ENCODE measurements around the gene GNG11.

GNG11 gene

DNA sequence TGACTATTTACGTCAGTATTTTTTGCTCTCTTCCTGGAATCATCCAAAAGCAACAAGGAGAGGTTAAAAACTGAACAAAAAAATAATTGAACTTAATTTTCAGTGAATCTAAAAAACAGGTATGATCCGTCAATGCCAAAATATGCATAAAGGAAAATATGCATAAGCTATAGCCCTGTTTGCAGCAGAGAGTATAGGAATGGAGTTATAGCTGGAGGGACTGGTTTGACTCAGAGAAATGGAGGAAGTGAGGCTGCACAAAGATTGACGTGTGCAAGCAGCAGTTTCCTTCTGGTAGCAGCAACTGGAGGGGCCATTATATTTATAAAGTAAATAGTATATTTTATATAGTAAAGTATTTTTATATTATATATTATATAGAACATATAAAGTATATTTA lies 37.1 kb downstream of the GNG11 start:
- ChIA-PET CTCF (no interaction called here), POLR2A (no interaction called here)
- no peak for TF ChIP-seq ZNF549 (tag by site-specific recombination; IDR thresholded peaks at IDR 0.05)
- no peak for TF ChIP-seq PRDM1 (tag by site-specific recombination; IDR thresholded peaks at IDR 0.05)
- no peak for TF ChIP-seq ZNF114 (tag by site-specific recombination; IDR thresholded peaks at IDR 0.05)
- TF ChIP-seq KLF8 (tag by site-specific recombination; IDR thresholded peaks at IDR 0.05) = no peak
- TF ChIP-seq ZNF660 (tag by site-specific recombination; IDR thresholded peaks at IDR 0.05) = no peak
- TF ChIP-seq ZNF175 (tag by site-specific recombination; IDR thresholded peaks at IDR 0.05) = no peak
- TF ChIP-seq, protein P1, sequence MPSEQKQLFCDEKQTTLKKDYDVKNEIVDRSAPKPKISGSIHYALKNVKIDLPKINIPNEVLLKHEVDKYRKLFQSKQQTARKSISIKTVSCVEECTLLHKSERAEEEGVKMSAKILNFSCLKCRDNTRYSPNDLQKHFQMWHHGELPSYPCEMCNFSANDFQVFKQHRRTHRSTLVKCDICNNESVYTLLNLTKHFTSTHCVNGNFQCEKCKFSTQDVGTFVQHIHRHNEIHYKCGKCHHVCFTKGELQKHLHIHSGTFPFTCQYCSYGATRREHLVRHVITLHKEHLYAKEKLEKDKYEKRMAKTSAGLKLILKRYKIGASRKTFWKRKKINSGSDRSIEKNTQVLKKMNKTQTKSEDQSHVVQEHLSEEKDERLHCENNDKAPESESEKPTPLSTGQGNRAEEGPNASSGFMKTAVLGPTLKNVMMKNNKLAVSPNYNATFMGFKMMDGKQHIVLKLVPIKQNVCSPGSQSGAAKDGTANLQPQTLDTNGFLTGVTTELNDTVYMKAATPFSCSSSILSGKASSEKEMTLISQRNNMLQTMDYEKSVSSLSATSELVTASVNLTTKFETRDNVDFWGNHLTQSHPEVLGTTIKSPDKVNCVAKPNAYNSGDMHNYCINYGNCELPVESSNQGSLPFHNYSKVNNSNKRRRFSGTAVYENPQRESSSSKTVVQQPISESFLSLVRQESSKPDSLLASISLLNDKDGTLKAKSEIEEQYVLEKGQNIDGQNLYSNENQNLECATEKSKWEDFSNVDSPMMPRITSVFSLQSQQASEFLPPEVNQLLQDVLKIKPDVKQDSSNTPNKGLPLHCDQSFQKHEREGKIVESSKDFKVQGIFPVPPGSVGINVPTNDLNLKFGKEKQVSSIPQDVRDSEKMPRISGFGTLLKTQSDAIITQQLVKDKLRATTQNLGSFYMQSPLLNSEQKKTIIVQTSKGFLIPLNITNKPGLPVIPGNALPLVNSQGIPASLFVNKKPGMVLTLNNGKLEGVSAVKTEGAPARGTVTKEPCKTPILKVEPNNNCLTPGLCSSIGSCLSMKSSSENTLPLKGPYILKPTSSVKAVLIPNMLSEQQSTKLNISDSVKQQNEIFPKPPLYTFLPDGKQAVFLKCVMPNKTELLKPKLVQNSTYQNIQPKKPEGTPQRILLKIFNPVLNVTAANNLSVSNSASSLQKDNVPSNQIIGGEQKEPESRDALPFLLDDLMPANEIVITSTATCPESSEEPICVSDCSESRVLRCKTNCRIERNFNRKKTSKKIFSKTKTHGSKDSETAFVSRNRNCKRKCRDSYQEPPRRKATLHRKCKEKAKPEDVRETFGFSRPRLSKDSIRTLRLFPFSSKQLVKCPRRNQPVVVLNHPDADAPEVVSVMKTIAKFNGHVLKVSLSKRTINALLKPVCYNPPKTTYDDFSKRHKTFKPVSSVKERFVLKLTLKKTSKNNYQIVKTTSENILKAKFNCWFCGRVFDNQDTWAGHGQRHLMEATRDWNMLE (tag by site-specific recombination; conservative IDR thresholded peaks at IDR 0.05; ENCODE audit: low read depth) = no peak
- TF ChIP-seq ZNF221 (tag by site-specific recombination; IDR thresholded peaks at IDR 0.05; ENCODE audit: borderline replicate concordance) = no peak
- TF ChIP-seq, protein P2, sequence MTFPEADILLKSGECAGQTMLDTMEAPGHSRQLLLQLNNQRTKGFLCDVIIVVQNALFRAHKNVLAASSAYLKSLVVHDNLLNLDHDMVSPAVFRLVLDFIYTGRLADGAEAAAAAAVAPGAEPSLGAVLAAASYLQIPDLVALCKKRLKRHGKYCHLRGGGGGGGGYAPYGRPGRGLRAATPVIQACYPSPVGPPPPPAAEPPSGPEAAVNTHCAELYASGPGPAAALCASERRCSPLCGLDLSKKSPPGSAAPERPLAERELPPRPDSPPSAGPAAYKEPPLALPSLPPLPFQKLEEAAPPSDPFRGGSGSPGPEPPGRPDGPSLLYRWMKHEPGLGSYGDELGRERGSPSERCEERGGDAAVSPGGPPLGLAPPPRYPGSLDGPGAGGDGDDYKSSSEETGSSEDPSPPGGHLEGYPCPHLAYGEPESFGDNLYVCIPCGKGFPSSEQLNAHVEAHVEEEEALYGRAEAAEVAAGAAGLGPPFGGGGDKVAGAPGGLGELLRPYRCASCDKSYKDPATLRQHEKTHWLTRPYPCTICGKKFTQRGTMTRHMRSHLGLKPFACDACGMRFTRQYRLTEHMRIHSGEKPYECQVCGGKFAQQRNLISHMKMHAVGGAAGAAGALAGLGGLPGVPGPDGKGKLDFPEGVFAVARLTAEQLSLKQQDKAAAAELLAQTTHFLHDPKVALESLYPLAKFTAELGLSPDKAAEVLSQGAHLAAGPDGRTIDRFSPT (tag by site-specific recombination; IDR thresholded peaks at IDR 0.05) = no peak
- no peak for TF ChIP-seq ZSCAN23 (tag by site-specific recombination; IDR thresholded peaks at IDR 0.05)
- no peak for TF ChIP-seq SALL2 (tag by site-specific recombination; IDR thresholded peaks at IDR 0.05; ENCODE audit: borderline replicate concordance)
- no peak for TF ChIP-seq MEIS1 (CRISPR knock-in tag; IDR thresholded peaks at IDR 0.05; ENCODE audit: borderline replicate concordance)
- TF ChIP-seq HOXA7 (CRISPR knock-in tag; IDR thresholded peaks at IDR 0.05; ENCODE audit: borderline replicate concordance) = no peak
- TF ChIP-seq ZNF350 (tag by site-specific recombination; IDR thresholded peaks at IDR 0.05) = no peak
- TF ChIP-seq REPIN1 (tag by site-specific recombination; IDR thresholded peaks at IDR 0.05; ENCODE audit: low read depth) = no peak
- TF ChIP-seq KLF1 (tag by site-specific recombination; IDR thresholded peaks at IDR 0.05) = no peak
- TF ChIP-seq ZNF624 (tag by site-specific recombination; IDR thresholded peaks at IDR 0.05) = no peak
- TF ChIP-seq, protein P3, sequence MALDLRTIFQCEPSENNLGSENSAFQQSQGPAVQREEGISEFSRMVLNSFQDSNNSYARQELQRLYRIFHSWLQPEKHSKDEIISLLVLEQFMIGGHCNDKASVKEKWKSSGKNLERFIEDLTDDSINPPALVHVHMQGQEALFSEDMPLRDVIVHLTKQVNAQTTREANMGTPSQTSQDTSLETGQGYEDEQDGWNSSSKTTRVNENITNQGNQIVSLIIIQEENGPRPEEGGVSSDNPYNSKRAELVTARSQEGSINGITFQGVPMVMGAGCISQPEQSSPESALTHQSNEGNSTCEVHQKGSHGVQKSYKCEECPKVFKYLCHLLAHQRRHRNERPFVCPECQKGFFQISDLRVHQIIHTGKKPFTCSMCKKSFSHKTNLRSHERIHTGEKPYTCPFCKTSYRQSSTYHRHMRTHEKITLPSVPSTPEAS (tag by site-specific recombination; IDR thresholded peaks at IDR 0.05) = no peak
- no peaks in the 10 kb centered on the region for H3K9me3 ChIP-seq (ENCODE audit: control insufficient read depth, insufficient read depth, low read depth, low read length)
- no peak overlapping the region for H3K27ac ChIP-seq (ENCODE audit: extremely low read depth, low read depth, low read length)
- no peak overlapping the region for H3K4me3 ChIP-seq (ENCODE audit: low read depth, low read length)
- no peaks in the 10 kb centered on the region for H3K36me3 ChIP-seq (ENCODE audit: control insufficient read depth in 2 of 2, insufficient read depth in 1 of 2, low read length in 2 of 2)
- no peaks in the 10 kb centered on the region for H3K4me1 ChIP-seq (ENCODE audit: control insufficient read depth, insufficient read depth, low read length)

DNA sequence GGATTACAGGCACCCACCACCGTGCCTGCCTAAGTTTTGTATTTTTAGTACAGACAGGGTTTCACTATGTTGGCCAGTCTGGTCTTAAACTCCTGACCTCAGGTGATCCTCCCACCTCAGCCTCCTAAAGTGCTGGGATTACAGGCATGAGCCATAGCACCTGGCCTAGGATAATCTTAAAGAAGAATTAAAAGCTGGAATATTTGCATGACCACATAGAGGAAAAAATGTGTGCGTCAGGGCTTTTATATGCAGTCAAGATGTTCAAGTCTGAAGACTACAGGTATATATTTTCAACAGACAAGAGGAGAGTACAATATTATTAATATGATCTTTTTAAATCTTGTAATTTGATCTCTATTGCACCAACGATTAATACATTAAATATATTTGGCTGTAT lies 39.5 kb downstream of the GNG11 start:
- TF ChIP-seq KLF16 (tag by site-specific recombination; IDR thresholded peaks at IDR 0.05) = no peak
- TF ChIP-seq ZNF19 (tag by site-specific recombination; IDR thresholded peaks at IDR 0.05; ENCODE audit: low read depth) = no peak
- TF ChIP-seq, protein P4, sequence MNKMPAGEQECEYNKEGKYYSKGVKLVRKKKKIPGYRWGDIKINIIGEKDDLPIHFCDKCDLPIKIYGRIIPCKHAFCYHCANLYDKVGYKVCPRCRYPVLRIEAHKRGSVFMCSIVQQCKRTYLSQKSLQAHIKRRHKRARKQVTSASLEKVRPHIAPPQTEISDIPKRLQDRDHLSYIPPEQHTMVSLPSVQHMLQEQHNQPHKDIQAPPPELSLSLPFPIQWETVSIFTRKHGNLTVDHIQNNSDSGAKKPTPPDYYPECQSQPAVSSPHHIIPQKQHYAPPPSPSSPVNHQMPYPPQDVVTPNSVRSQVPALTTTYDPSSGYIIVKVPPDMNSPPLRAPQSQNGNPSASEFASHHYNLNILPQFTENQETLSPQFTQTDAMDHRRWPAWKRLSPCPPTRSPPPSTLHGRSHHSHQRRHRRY (tag by site-specific recombination; IDR thresholded peaks at IDR 0.05) = no peak
- TF ChIP-seq ZNF785 (tag by site-specific recombination; IDR thresholded peaks at IDR 0.05) = no peak
- no peak for TF ChIP-seq ZNF777 (tag by site-specific recombination; IDR thresholded peaks at IDR 0.05; ENCODE audit: borderline replicate concordance)
- TF ChIP-seq ZNF654 (tag by site-specific recombination; IDR thresholded peaks at IDR 0.05; ENCODE audit: low read depth) = no peak
- TF ChIP-seq, protein P5, sequence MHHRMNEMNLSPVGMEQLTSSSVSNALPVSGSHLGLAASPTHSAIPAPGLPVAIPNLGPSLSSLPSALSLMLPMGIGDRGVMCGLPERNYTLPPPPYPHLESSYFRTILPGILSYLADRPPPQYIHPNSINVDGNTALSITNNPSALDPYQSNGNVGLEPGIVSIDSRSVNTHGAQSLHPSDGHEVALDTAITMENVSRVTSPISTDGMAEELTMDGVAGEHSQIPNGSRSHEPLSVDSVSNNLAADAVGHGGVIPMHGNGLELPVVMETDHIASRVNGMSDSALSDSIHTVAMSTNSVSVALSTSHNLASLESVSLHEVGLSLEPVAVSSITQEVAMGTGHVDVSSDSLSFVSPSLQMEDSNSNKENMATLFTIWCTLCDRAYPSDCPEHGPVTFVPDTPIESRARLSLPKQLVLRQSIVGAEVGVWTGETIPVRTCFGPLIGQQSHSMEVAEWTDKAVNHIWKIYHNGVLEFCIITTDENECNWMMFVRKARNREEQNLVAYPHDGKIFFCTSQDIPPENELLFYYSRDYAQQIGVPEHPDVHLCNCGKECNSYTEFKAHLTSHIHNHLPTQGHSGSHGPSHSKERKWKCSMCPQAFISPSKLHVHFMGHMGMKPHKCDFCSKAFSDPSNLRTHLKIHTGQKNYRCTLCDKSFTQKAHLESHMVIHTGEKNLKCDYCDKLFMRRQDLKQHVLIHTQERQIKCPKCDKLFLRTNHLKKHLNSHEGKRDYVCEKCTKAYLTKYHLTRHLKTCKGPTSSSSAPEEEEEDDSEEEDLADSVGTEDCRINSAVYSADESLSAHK (tag by site-specific recombination; IDR thresholded peaks at IDR 0.05) = no peak
- H3K9me3 ChIP-seq (ENCODE audit: control insufficient read depth, insufficient read depth, low read depth, low read length) = no peaks in the 10 kb centered on the region
- H3K4me3 ChIP-seq (ENCODE audit: low read depth, low read length) = no peak overlapping the region
- H3K27ac ChIP-seq (ENCODE audit: extremely low read depth, low read depth, low read length) = no peak overlapping the region
- POLR2A ChIA-PET = no interaction called here
- CTCF ChIA-PET = interaction anchor here (1.0 kb wide), 1 partner anchor 62 kb away, joined by 3 read pairs; no protein-coding TSS in a partner anchor
- no peaks in the 10 kb centered on the region for H3K4me1 ChIP-seq (ENCODE audit: control insufficient read depth, insufficient read depth, low read length)
- H3K36me3 ChIP-seq (ENCODE audit: control insufficient read depth in 2 of 2, insufficient read depth in 1 of 2, low read length in 2 of 2) = no peaks in the 10 kb centered on the region
